Tibial artery (tissue), 4 donors: ENCODE results near the gene NUDT7.

Experiments used
- DNase-seq, 2 donors: peaks; one replicate each; pipeline ENCODE4 v3.0.0-alpha.2; 2019
- H3K27ac ChIP-seq, 2 donors: fragments of 200-600 bp; sonication (generic) in 1 of 2; 1 replicate in 1 of 2; 2 replicates in 1 of 2; pipeline ENCODE4 v1.5.1; 2018 to 2019; ENCODE audit warnings: mild to moderate bottlenecking in 1 of 2
- H3K27me3 ChIP-seq, 2 donors: fragments of 200-600 bp; sonication (generic) in 1 of 2; one replicate each; pipeline versions ENCODE4 v1.5.1 to v1.6.0; 2016 to 2019
- H3K36me3 ChIP-seq, 3 donors: fragments of 200-600 bp; sonication (generic) in 2 of 3; one replicate each; pipeline ENCODE4 v1.5.1; 2016 to 2019; ENCODE audit warnings: mild to moderate bottlenecking in 2 of 3
- H3K4me1 ChIP-seq, 4 donors: fragments of 200-600 bp; sonication (generic) in 2 of 4; 1 replicate in 3 of 4; 2 replicates in 1 of 4; pipeline ENCODE4 v1.5.1; 2016 to 2019
- H3K4me3 ChIP-seq, 2 donors: fragments of 200-600 bp; sonication (generic) in 1 of 2; 1 replicate in 1 of 2; 2 replicates in 1 of 2; pipeline ENCODE4 v1.5.1; 2018 to 2019; ENCODE audit warnings: mild to moderate bottlenecking in 2 of 2
- H3K9me3 ChIP-seq, 3 donors: fragments of 200-600 bp; sonication (generic) in 1 of 3; one replicate each; pipeline ENCODE4 v1.5.1; 2016 to 2019
- CTCF ChIP-seq, 2 experiments: fragments of 200-600 bp in 1 of 2; fragments of 450-650 bp in 1 of 2; IDR thresholded peaks; one replicate each; pipeline ENCODE4 v1.5.1; 2017 to 2019; ENCODE audit warnings: antibody characterized with exemption in 2 of 2, mild to moderate bottlenecking in 1 of 2, moderate library complexity in 1 of 2
- intact Hi-C: fragments of 100-400 bp; cut with DNase I; formaldehyde crosslinking; loops from one replicate; pipeline ENCODE4 v1.15.0; 2023; ENCODE audit warnings: low total_unique reads

NUDT7 gene

DNA sequence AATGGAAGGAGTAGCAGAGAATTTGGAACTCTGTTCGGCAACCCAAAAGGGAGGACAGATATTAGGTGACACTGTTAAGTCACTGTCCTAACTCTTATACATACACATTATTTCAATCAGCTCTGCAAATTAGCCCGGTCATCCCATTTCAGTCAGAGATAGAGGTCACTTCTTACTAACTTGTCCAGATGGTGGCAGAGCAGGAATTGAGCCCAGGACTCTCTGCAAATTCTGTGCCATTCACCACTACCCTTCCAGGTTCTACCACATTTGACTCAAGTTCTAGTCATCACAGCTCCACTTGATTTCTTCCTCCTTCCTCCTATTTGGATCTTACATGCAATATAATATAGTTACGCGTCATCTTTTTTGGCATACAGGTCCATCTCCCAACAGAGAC is 35.9 kb upstream of the NUDT7 start:
- Histone ChIP-seq H3K27ac (no peak overlapping the region), H3K36me3 (no peaks in the 10 kb centered on the region), H3K4me3 (no peak overlapping the region), H3K4me1 (no peaks in the 10 kb centered on the region), H3K9me3 (no peaks in the 10 kb centered on the region), H3K27me3 (peaks cover 0 to 2% of the 10 kb centered on the region in 2 donors)
- TF ChIP-seq CTCF (IDR thresholded peaks at IDR 0.05), result no peak
- DNase-seq, result no peak
- intact Hi-C loops, result no loop called here

DNA sequence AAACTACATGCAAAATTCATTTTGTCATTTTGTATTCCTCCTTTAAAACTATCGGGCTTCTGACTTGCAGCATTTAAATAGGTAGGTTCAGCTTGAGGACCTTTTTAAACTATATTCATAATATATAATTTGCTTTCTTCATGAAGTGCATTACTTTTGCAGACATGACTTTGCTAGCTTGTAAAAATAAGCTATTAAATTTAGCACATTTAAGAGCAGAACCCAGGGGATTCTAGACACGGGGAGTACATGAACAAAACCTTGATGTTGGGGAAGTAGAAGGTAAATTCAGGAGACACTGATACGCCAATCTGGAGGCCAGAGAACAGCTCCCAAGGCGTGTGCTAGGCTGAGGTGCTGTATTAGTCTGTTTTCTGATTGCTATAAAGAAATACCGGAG is 32.3 kb upstream of the NUDT7 start:
- intact Hi-C loops, result no loop called here
- TF ChIP-seq CTCF (IDR thresholded peaks at IDR 0.05), result no peak
- H3K4me1 ChIP-seq, result no peaks in the 10 kb centered on the region
- peaks cover 0 to 2% of the 10 kb centered on the region in 2 donors for H3K27me3 ChIP-seq
- H3K27ac ChIP-seq, result no peak overlapping the region
- no peak for DNase-seq
- H3K9me3 ChIP-seq, result no peaks in the 10 kb centered on the region
- no peaks in the 10 kb centered on the region for H3K36me3 ChIP-seq
- H3K4me3 ChIP-seq, result no peak overlapping the region

DNA sequence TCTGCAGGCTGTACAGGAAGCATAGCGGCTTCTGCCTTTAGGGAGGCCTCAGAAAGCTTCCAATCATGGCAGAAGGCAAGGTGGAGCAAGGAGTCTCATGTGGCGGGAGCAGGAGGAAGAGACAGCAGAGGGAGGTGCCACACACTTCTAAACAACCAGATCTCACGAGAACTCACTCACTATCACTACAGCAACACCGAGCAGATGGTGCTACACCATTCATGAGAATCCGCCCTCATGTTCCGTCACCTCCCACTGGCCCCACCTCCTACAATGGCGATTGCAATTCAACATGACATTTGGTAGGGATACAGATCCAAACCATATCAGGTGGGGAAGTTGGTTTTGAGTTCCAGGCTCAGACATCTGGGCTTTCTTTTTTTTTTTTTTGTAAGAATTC is 31.9 kb upstream of the NUDT7 start:
- TF ChIP-seq CTCF (IDR thresholded peaks at IDR 0.05), result no peak
- Histone ChIP-seq H3K9me3 (no peaks in the 10 kb centered on the region), H3K4me1 (no peaks in the 10 kb centered on the region), H3K4me3 (no peak overlapping the region), H3K27me3 (peaks cover 0 to 2% of the 10 kb centered on the region in 2 donors), H3K36me3 (no peaks in the 10 kb centered on the region), H3K27ac (no peak overlapping the region)
- no peak for DNase-seq
- intact Hi-C loops, result no loop called here

- Histone ChIP-seq H3K27ac (no peak overlapping the region), H3K36me3 (no peaks in the 10 kb centered on the region), H3K4me1 (no peaks in the 10 kb centered on the region), H3K4me3 (no peak overlapping the region), H3K27me3 (no peaks in the 10 kb centered on the region), H3K9me3 (no peaks in the 10 kb centered on the region)
- DNase-seq, result no peak
- intact Hi-C loops, result no loop called here
- no peak for TF ChIP-seq CTCF (IDR thresholded peaks at IDR 0.05)
Observed at GRCh38 chr16:77692612-77693011, 29.7 kb upstream of the NUDT7 start.

- DNase-seq, result no peak
- Histone ChIP-seq H3K36me3 (no peaks in the 10 kb centered on the region), H3K4me1 (no peaks in the 10 kb centered on the region), H3K27ac (no peak overlapping the region), H3K4me3 (no peak overlapping the region), H3K27me3 (no peaks in the 10 kb centered on the region), H3K9me3 (no peaks in the 10 kb centered on the region)
- intact Hi-C loops, result no loop called here
- no peak for TF ChIP-seq CTCF (IDR thresholded peaks at IDR 0.05)
Observed at GRCh38 chr16:77696149-77696548, 26.2 kb upstream of the NUDT7 start.

GRCh38 chr16:77700846-77701245 is 21.5 kb upstream of the NUDT7 start:
- no peaks in the 10 kb centered on the region for H3K36me3 ChIP-seq
- intact Hi-C loops, result no loop called here
- no peaks in the 10 kb centered on the region for H3K9me3 ChIP-seq
- H3K4me1 ChIP-seq, result no peaks in the 10 kb centered on the region
- TF ChIP-seq CTCF (IDR thresholded peaks at IDR 0.05), result no peak
- H3K27ac ChIP-seq, result no peak overlapping the region
- H3K27me3 ChIP-seq, result no peaks in the 10 kb centered on the region
- H3K4me3 ChIP-seq, result no peak overlapping the region
- DNase-seq, result no peak
